ENCODE measurements around the gene MOB3B.

Gene MOB3B

GRCh38 chr9:27564670-27565069, 35.1 kb upstream of the MOB3B start:
- no peaks in the 10 kb centered on the region for H3K27me3 ChIP-seq (ENCODE audit: control insufficient read depth in 5 of 5, insufficient read depth in 4 of 5, low read length in 5 of 5)
- H3K36me3 ChIP-seq (ENCODE audit: control insufficient read depth in 5 of 5, insufficient read depth in 5 of 5, low read length in 5 of 5), result peaks cover 7 to 29% (median 25%) of the 10 kb centered on the region in 5 donors
- peaks cover 0 to 16% (median 0%) of the 10 kb centered on the region in 5 donors for H3K4me1 ChIP-seq (ENCODE audit: control insufficient read depth in 5 of 5, insufficient read depth in 5 of 5, low read length in 5 of 5)
- H3K4me3 ChIP-seq (ENCODE audit: low read depth in 1 of 5, low read length in 5 of 5), result no peak overlapping the region
- H3K9ac ChIP-seq (ENCODE audit: low read length in 5 of 5), result no peak overlapping the region
- H3K9me3 ChIP-seq (ENCODE audit: control insufficient read depth in 5 of 5, low read length in 5 of 5), result no peaks in the 10 kb centered on the region
- H3K27ac ChIP-seq (ENCODE audit: low read depth, low read length), result no peak overlapping the region

GRCh38 chr9:27563738-27564430, 34.3 kb upstream of the MOB3B start:
- no peak overlapping the region for H3K4me3 ChIP-seq (ENCODE audit: low read depth in 1 of 5, low read length in 5 of 5)
- H3K36me3 ChIP-seq (ENCODE audit: control insufficient read depth in 5 of 5, insufficient read depth in 5 of 5, low read length in 5 of 5), result peaks cover 7 to 35% (median 28%) of the 10 kb centered on the region in 5 donors
- no peak overlapping the region for H3K27ac ChIP-seq (ENCODE audit: low read depth, low read length)
- H3K9me3 ChIP-seq (ENCODE audit: control insufficient read depth in 5 of 5, low read length in 5 of 5), result no peaks in the 10 kb centered on the region
- H3K9ac ChIP-seq (ENCODE audit: low read length in 5 of 5), result no peak overlapping the region
- H3K4me1 ChIP-seq (ENCODE audit: control insufficient read depth in 5 of 5, insufficient read depth in 5 of 5, low read length in 5 of 5), result peaks cover 0 to 16% (median 0%) of the 10 kb centered on the region in 5 donors
- no peaks in the 10 kb centered on the region for H3K27me3 ChIP-seq (ENCODE audit: control insufficient read depth in 5 of 5, insufficient read depth in 4 of 5, low read length in 5 of 5)

GRCh38 chr9:27561685-27562084, 32.1 kb upstream of the MOB3B start:
- Histone ChIP-seq H3K9ac (ENCODE audit: low read length in 5 of 5) (no peak overlapping the region), H3K9me3 (ENCODE audit: control insufficient read depth in 5 of 5, low read length in 5 of 5) (no peaks in the 10 kb centered on the region), H3K27me3 (ENCODE audit: control insufficient read depth in 5 of 5, insufficient read depth in 4 of 5, low read length in 5 of 5) (no peaks in the 10 kb centered on the region), H3K4me1 (ENCODE audit: control insufficient read depth in 5 of 5, insufficient read depth in 5 of 5, low read length in 5 of 5) (peaks cover 0 to 16% (median 0%) of the 10 kb centered on the region in 5 donors), H3K36me3 (ENCODE audit: control insufficient read depth in 5 of 5, insufficient read depth in 5 of 5, low read length in 5 of 5) (peaks cover 11 to 47% (median 44%) of the 10 kb centered on the region in 5 donors), H3K27ac (ENCODE audit: low read depth, low read length) (no peak overlapping the region), H3K4me3 (ENCODE audit: low read depth in 1 of 5, low read length in 5 of 5) (no peak overlapping the region)

DNA sequence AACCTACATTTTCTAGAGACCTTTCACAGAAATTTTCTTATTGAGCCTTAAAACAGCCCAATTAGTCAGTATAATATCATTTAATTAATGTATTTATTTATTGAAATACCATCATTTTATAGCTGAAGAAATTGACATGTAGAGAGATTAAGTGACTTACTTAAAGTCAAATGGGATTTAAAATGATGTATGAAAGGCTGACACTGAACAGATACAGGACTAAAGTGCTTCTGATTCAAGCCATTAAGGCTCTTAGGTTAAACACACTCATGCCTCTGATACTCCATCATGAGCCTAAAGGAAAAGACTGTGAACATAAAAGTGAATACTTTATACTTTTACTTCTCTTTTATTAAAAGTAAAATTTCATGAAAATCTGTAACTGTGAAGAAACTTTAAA, 30.8 kb upstream of the MOB3B start:
- H3K36me3 ChIP-seq (ENCODE audit: control insufficient read depth in 5 of 5, insufficient read depth in 5 of 5, low read length in 5 of 5), result peaks cover 21 to 53% (median 47%) of the 10 kb centered on the region in 5 donors
- H3K27ac ChIP-seq (ENCODE audit: low read depth, low read length), result no peak overlapping the region
- H3K4me3 ChIP-seq (ENCODE audit: low read depth in 1 of 5, low read length in 5 of 5), result no peak overlapping the region
- H3K9me3 ChIP-seq (ENCODE audit: control insufficient read depth in 5 of 5, low read length in 5 of 5), result no peaks in the 10 kb centered on the region
- peaks cover 0 to 6% (median 0%) of the 10 kb centered on the region in 5 donors for H3K4me1 ChIP-seq (ENCODE audit: control insufficient read depth in 5 of 5, insufficient read depth in 5 of 5, low read length in 5 of 5)
- no peaks in the 10 kb centered on the region for H3K27me3 ChIP-seq (ENCODE audit: control insufficient read depth in 5 of 5, insufficient read depth in 4 of 5, low read length in 5 of 5)
- H3K9ac ChIP-seq (ENCODE audit: low read length in 5 of 5), result no peak overlapping the region

DNA sequence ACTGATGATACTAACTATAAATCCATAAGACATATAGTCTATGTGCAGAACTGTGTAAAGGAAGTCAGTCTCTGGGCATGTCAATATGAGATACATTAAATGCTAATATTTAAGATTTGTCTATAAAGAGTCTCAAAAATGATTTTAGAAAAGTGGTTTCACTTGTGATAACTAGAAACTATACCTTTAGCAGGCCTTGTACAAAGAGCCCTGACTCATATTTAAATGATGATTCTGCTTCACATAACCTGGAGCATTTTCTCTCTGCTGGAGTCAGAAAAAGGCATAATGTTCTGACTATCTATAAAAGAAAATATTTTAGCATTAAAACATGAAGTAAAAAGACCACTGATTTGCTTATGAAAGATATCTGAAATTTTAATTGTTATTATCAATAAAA, 28.7 kb upstream of the MOB3B start:
- Histone ChIP-seq H3K9me3 (ENCODE audit: control insufficient read depth in 5 of 5, low read length in 5 of 5) (no peaks in the 10 kb centered on the region), H3K36me3 (ENCODE audit: control insufficient read depth in 5 of 5, insufficient read depth in 5 of 5, low read length in 5 of 5) (peaks cover 27 to 61% (median 52%) of the 10 kb centered on the region in 5 donors), H3K4me3 (ENCODE audit: low read depth in 1 of 5, low read length in 5 of 5) (no peak overlapping the region), H3K9ac (ENCODE audit: low read length in 5 of 5) (no peak overlapping the region), H3K4me1 (ENCODE audit: control insufficient read depth in 5 of 5, insufficient read depth in 5 of 5, low read length in 5 of 5) (no peaks in the 10 kb centered on the region), H3K27ac (ENCODE audit: low read depth, low read length) (no peak overlapping the region), H3K27me3 (ENCODE audit: control insufficient read depth in 5 of 5, insufficient read depth in 4 of 5, low read length in 5 of 5) (no peaks in the 10 kb centered on the region)

GRCh38 chr9:27556470-27556869, 26.9 kb upstream of the MOB3B start:
- H3K4me1 ChIP-seq (ENCODE audit: control insufficient read depth in 5 of 5, insufficient read depth in 5 of 5, low read length in 5 of 5), result no peaks in the 10 kb centered on the region
- H3K9me3 ChIP-seq (ENCODE audit: control insufficient read depth in 5 of 5, low read length in 5 of 5), result no peaks in the 10 kb centered on the region
- H3K9ac ChIP-seq (ENCODE audit: low read length in 5 of 5), result no peak overlapping the region
- H3K27ac ChIP-seq (ENCODE audit: low read depth, low read length), result no peak overlapping the region
- peaks cover 29 to 65% (median 58%) of the 10 kb centered on the region in 5 donors for H3K36me3 ChIP-seq (ENCODE audit: control insufficient read depth in 5 of 5, insufficient read depth in 5 of 5, low read length in 5 of 5)
- H3K27me3 ChIP-seq (ENCODE audit: control insufficient read depth in 5 of 5, insufficient read depth in 4 of 5, low read length in 5 of 5), result no peaks in the 10 kb centered on the region
- H3K4me3 ChIP-seq (ENCODE audit: low read depth in 1 of 5, low read length in 5 of 5), result no peak overlapping the region

DNA sequence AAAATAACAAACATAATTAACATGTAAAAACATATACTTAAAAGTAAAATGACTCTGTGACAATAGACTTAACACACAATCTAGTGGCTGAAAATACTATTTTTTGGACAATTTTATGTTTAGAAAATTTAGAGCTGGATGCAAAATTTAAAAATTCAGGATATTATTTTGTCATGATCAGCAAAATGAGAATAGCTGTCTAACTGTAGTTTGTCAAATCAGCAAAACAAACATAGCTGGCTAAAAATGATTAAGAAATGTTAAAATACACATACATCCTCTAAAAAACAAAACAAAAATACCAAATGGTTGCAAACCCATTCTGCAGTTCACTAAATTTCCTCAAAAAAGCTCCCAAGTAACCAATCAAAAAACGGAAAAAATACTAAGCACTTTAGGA, 25.1 kb upstream of the MOB3B start:
- H3K9ac ChIP-seq (ENCODE audit: low read length in 5 of 5), result no peak overlapping the region
- H3K36me3 ChIP-seq (ENCODE audit: control insufficient read depth in 5 of 5, insufficient read depth in 5 of 5, low read length in 5 of 5), result peaks cover 27 to 55% (median 53%) of the 10 kb centered on the region in 5 donors
- H3K4me3 ChIP-seq (ENCODE audit: low read depth in 1 of 5, low read length in 5 of 5), result no peak overlapping the region
- no peaks in the 10 kb centered on the region for H3K4me1 ChIP-seq (ENCODE audit: control insufficient read depth in 5 of 5, insufficient read depth in 5 of 5, low read length in 5 of 5)
- H3K27me3 ChIP-seq (ENCODE audit: control insufficient read depth in 5 of 5, insufficient read depth in 4 of 5, low read length in 5 of 5), result no peaks in the 10 kb centered on the region
- no peaks in the 10 kb centered on the region for H3K9me3 ChIP-seq (ENCODE audit: control insufficient read depth in 5 of 5, low read length in 5 of 5)
- no peak overlapping the region for H3K27ac ChIP-seq (ENCODE audit: low read depth, low read length)

DNA sequence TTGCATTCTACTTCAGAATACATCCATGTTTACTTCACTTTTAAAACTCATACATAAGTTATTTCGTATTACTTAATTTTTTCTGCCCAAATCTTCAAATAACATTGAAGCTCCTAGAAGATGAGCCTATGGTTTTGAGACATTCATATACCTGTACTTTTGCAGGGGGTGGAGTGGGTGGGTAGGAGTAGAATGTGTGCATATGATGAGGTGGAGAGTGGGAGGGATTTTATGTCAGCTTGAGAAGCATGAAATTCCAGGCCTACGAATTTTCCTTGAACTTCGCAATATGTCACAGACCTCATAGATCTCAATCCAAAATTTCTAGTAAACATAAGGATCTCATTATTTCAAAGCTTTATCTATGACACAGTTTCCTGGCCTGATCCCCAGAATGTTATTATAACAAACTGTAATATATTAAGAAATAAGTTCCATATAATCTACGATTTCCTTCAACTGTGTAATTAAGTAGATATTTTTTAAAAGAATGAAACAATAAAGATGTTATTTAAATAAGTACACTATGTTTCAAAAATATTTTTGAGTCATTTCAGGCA, 19.7 kb upstream of the MOB3B start:
- peaks cover 6 to 42% (median 24%) of the 10 kb centered on the region in 5 donors for H3K36me3 ChIP-seq (ENCODE audit: control insufficient read depth in 5 of 5, insufficient read depth in 5 of 5, low read length in 5 of 5)
- no peak overlapping the region for H3K27ac ChIP-seq (ENCODE audit: low read depth, low read length)
- H3K4me1 ChIP-seq (ENCODE audit: control insufficient read depth in 5 of 5, insufficient read depth in 5 of 5, low read length in 5 of 5), result no peaks in the 10 kb centered on the region
- H3K9ac ChIP-seq (ENCODE audit: low read length in 5 of 5), result no peak overlapping the region
- no peaks in the 10 kb centered on the region for H3K9me3 ChIP-seq (ENCODE audit: control insufficient read depth in 5 of 5, low read length in 5 of 5)
- no peak overlapping the region for H3K4me3 ChIP-seq (ENCODE audit: low read depth in 1 of 5, low read length in 5 of 5)
- no peaks in the 10 kb centered on the region for H3K27me3 ChIP-seq (ENCODE audit: control insufficient read depth in 5 of 5, insufficient read depth in 4 of 5, low read length in 5 of 5)

DNA sequence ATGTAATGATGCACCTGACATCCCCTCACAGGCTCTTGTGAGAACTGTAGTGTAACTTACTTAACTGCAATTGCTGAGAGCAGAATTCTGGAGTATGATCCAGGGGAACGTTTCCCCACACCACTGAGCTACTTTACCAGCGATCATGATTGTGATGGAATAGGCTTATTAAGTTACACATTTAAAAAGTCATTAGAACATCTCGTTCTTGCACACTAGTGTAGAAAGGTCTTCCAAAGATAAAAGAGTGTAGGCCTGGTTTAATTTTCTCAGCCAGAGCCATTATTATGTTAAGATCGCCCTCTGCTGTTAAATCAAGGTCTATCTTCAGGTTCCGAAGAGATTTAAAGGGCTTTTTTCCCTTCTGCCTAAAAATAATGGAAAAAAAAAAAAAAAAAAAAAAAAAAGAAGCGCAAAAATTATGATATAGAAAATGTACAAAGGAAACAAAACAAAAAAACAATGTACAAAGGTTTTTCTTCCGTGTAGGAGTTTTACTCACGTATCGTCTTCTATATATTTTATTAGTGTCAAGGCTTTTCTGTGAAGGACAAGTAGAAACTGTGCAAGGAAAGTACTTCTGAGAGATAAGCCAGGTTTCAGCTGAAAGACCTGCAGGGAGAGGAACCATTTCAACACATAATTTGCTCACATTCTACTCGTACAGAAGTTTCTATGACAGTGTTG, 18.6 kb upstream of the MOB3B start:
- Histone ChIP-seq H3K27ac (ENCODE audit: low read depth, low read length) (no peak overlapping the region), H3K4me3 (ENCODE audit: low read depth in 1 of 5, low read length in 5 of 5) (no peak overlapping the region), H3K9me3 (ENCODE audit: control insufficient read depth in 5 of 5, low read length in 5 of 5) (no peaks in the 10 kb centered on the region), H3K9ac (ENCODE audit: low read length in 5 of 5) (no peak overlapping the region), H3K36me3 (ENCODE audit: control insufficient read depth in 5 of 5, insufficient read depth in 5 of 5, low read length in 5 of 5) (peaks cover 2 to 42% (median 23%) of the 10 kb centered on the region in 5 donors), H3K4me1 (ENCODE audit: control insufficient read depth in 5 of 5, insufficient read depth in 5 of 5, low read length in 5 of 5) (no peaks in the 10 kb centered on the region), H3K27me3 (ENCODE audit: control insufficient read depth in 5 of 5, insufficient read depth in 4 of 5, low read length in 5 of 5) (no peaks in the 10 kb centered on the region)

GRCh38 chr9:27545471-27545870, 15.9 kb upstream of the MOB3B start:
- no peak overlapping the region for H3K9ac ChIP-seq (ENCODE audit: low read length in 5 of 5)
- H3K4me3 ChIP-seq (ENCODE audit: low read depth in 1 of 5, low read length in 5 of 5), result no peak overlapping the region
- H3K27ac ChIP-seq (ENCODE audit: low read depth, low read length), result no peak overlapping the region
- H3K9me3 ChIP-seq (ENCODE audit: control insufficient read depth in 5 of 5, low read length in 5 of 5), result no peaks in the 10 kb centered on the region
- peaks cover 2 to 24% (median 14%) of the 10 kb centered on the region in 5 donors for H3K36me3 ChIP-seq (ENCODE audit: control insufficient read depth in 5 of 5, insufficient read depth in 5 of 5, low read length in 5 of 5)
- no peaks in the 10 kb centered on the region for H3K27me3 ChIP-seq (ENCODE audit: control insufficient read depth in 5 of 5, insufficient read depth in 4 of 5, low read length in 5 of 5)
- peaks cover 0 to 5% (median 0%) of the 10 kb centered on the region in 5 donors for H3K4me1 ChIP-seq (ENCODE audit: control insufficient read depth in 5 of 5, insufficient read depth in 5 of 5, low read length in 5 of 5)
